ENCODE measurements around the gene CSPG4.

GRCh38 chr15:75646944-75647364 lies 65.7 kb downstream of the CSPG4 start:
- TF ChIP-seq CTCF (conservative IDR thresholded peaks at IDR 0.05) (no peak), EZH2 (IDR thresholded peaks at IDR 0.05; ENCODE audit: low read depth) (no peak)
